NCI-H69 (cell line): Measurements from ENCODE around the gene HSD17B11.
A peak's percentile ranks its signal among the peaks of the same experiment; 100 is the strongest.
"Not testable (repeated sequence)": the region's sequence is repeated elsewhere in the genome, so short reads cannot be mapped to it uniquely, and the experiment has no call there.

ENCODE experiments used
- DNase-seq: peaks from one replicate; lab custom pipeline; 2025; lab: John Stamatoyannopoulos, UW

Gene HSD17B11

GRCh38 chr4:87390891-87391575, at the start of gene HSD17B11:
Gene HSD17B11 (minus strand): TSS chr4:87391188. CDS start chr4:87391070, 118 bp downstream.
- peak; percentile 94 for DNase-seq

DNA sequence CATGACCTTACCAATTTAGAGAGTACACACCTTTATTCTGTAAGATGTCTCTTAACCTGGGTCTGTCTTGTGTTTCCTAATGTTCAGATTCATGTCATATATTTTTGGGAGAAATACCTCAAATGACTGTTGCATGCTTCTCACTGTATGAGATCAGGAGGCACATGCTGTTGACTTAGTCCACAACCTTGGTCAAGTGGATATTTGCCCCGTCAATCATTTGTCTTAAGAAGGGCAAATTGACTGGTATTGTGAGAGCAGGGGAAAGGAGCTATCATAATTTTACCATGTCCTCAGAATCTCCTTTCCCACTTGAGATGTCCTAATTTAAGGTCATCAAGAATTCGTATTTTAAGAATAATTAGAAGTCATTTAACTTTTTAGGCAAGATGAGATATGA, 42.4 kb upstream of the HSD17B11 start:
- no peak for DNase-seq

DNA sequence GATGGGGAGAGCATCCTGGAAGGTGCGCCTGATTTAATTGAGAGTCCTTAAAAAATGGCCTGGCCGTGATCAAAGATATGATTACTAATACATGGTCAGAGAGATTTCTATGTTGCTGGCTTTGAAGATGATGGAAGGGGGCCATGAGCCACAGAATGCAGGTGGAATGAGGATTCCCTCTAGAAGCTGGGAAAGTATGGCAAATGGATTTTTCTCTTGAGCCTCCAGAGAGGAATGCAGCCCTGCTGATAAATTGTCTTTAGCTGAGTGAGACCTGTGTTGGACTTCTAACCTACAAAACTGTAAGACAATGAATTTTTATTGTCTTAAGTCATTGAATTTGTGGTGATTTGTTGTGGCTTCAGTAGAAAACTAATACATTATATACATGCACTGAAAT, 39.0 kb upstream of the HSD17B11 start:
- no peak for DNase-seq

- DNase-seq, result no peak
Measured at GRCh38 chr4:87428979-87429378, 38.0 kb upstream of the HSD17B11 start.

- no peak for DNase-seq
Measured at GRCh38 chr4:87427518-87427868, 36.5 kb upstream of the HSD17B11 start.

DNA sequence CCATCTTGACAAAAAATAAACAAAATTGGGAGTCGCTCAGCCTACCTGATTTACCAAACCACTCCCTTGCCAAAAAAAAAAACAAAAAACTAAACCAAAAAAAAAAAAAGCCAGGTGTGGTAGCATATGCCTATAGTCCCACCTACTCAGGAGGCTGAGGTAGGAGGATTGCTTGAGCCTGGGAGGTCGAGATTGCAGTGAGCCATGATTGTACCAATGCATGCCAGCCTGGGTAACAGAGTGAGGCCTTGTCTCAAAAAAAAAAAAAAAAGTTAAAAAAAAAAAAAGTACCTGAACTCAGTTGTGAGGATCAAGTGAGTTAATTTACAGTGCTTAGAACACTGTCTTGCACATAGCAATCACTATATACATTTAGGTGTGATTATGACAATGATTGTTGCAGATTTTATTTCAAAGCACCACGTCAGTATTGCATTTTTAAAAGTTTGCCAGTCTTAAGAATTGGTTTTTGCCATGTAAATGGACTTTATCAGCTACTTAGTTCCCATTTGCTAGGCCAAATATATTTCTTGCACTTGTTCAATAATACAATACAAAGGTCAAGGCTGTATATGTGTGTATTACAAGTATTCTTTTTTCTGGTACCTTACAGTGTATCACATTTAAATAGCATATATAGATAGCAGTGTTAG, 36.0 kb upstream of the HSD17B11 start:
- no peak for DNase-seq

GRCh38 chr4:87425711-87426110, 34.7 kb upstream of the HSD17B11 start:
- no peak for DNase-seq

DNA sequence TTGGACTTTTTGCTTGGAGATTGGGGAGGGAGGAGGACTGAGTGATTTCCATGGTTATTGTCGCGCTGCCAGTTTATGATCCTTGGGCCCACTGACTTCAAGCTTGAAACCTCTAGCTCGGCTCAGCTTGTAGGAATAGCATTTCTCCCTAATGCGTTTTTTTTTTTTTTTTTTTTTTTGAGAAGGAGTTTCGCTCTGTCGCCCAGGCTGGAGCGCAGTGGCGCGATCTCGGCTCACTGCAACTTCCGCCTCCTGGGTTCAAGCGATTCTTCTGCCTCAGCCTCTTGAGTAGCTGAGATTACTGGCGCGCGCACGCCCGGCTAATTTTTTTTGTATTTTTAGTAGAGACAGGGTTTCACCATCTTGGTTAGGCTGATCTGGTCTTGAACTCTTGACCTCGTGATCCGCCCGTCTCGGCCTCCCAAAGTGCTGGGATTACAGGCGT, 33.1 kb upstream of the HSD17B11 start:
- DNase-seq, result peak; percentile 48

DNA sequence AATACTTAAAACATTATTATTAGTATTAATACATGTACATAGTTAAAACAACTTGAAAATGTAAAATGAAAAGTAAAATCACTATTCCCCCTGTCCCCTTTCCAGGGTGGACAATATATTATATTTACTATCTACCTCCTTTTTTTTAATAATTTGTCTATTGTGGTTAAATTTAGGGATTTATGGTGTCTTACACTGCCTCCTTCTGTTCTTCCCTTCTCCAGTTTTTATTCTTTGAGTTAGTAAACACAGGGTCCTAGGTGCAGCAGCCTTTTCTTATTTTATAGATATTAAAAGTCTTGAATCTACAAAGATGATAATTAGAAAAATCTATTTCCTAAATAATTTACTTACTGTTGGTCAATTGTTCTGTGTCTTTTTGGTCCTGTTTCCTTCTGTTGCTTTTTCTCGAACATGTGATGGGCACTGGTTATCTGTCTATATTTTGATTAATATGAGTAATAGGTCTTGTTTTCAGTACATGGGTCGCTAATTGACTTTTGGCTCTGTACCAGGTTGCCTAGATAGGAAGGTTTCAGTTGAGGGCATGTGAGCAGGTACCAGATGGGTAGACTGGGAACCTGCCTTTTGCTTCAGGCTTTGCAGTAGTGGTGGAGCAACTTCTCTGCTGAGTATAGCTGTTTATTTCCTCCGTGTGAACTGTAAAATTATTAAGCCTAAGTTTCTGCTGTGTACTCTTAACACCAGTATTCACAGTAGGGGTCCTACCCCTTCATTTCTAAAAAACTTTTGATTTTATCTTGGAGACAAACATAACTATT, 32.5 kb upstream of the HSD17B11 start:
- peak; percentile 87 for DNase-seq

DNA sequence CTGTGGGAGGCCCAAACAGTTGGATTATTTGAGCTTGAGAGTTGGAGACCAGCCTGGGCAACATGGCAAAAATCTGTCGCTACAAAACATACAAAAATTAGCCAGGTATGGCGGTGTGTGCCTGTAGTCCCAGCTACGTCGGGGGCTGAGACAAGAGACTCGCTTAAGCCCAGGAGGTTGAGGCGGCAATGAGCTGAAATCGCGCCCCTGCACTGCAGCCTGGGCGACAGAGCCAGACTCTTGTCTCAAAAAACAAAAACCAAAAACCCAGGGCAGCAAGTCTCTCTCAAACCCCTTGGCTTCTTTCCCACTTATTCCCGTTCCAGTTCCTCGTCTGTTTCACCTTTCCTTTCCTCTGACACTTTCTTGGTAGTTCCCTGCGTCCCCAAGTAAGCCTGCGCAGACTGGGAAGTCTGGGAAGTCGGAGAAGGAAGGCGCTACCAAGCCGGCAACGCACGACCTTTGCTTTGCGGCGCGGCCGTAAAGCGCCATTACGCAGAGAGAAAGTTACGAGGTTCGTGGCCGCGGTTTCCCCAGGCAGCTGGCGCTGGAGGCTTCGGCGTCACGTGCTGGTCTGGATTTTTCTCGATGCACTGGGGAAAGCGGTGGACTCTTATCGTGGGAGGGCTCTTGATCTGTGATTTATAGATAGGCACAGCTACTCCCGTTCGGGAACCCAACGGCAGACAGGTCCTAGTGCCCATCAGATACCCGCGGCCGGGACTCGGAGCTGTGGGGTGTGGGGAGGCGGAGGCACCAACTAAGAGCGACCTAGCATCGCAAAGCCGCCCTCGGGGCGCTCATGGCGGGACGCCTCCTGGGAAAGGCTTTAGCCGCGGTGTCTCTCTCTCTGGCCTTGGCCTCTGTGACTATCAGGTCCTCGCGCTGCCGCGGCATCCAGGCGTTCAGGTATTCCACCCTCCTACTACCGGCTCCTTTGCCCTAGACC, 31.4 kb upstream of the HSD17B11 start, which contains the start of gene NUDT9:
Gene NUDT9 (plus strand): TSS at position 470 of the 949 bp plus-strand sequence. CDS start 333 bp downstream, at position 803.
- peak; percentile 95 for DNase-seq

- DNase-seq, result peak; percentile 30
Measured at GRCh38 chr4:87420276-87420830, 29.4 kb upstream of the HSD17B11 start.

- peak; percentile 98 for DNase-seq
Measured at GRCh38 chr4:87419578-87420249, 28.7 kb upstream of the HSD17B11 start.

GRCh38 chr4:87418410-87418809, 27.4 kb upstream of the HSD17B11 start:
- DNase-seq, result not testable (repeated sequence)

DNA sequence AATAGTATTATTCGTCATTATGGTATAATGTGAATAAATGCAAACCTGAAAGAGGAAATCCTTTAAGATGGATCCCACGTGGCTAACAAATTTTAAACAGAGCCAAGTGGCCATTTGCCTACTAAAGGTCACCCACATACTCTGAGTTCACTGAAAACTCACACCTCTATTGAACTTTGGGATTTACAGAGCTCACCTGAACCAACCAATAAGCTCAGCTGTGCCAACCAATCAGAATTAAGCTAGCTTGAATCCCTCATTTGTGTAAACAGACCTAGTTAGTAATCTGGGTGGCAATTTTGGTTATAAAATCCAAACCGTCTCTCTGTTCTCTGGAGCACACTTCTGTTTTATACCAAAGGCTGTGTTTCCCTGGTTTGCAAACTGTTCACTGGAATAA, 26.0 kb upstream of the HSD17B11 start:
- no peak for DNase-seq

DNA sequence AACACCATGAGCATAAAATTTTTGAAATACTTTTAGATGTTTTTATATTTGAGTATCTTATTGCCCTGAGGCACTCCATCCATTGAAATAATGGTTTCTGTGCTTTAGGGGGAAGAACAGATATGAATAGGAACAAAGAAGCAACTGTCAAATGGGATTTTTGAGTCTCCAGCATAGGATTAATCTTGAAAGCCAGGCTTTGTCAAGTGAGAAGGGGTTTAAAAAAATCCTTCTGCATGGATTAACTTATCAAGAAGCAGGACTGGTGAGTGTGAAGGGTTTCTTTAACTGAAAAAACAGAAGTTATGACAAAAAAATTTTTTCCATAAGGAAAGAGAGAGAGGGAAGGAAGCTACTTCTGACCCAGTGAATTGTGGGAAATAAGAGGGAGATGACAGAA, 23.8 kb upstream of the HSD17B11 start:
- DNase-seq, result no peak

- DNase-seq, result no peak
Measured at GRCh38 chr4:87410679-87411078, 19.7 kb upstream of the HSD17B11 start.

GRCh38 chr4:87410157-87410556, 19.2 kb upstream of the HSD17B11 start:
- DNase-seq, result no peak

DNA sequence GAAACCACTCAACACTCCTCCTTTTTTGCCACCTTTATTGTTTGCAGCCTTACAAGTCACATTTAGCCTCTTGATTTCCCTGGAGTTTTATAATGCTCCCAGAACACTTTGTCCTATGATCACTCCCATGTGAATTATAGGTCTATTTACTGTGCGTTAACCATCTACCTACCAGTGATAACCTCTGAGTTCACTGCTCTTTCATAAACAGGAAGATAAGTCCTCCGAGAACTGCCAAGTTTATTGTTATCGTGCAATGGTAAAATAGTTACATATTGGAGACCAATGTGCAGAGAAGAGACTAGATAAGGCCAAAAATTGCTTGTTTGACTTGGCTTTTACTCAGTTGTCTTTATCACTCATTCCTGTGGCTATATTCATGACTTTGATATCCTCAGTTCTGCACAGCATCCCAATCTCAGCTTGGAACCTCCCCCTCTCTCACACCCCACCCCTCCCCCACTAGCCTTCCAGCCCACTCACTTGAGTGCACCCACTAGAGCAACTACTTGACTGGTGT, 18.5 kb upstream of the HSD17B11 start:
- no peak for DNase-seq

DNA sequence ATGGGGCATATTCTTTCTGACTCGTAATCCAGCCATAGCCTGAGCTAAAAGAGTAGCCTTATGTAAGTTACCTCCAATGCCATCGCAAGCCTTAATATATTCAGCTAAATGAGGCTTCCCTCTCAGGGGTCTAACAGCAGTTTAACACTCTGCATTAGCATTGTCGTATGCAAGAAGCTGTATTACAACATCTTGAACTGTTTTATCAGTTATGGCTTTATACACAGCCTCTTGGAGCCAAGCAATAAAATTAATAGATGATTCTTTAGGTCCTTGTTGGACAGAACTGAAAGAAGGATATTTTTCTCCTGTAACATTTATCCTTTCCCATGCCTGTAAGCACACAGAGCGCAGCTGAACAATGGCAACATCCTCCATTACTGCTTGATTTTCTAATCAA, 15.9 kb upstream of the HSD17B11 start:
- DNase-seq, result not testable (repeated sequence)

DNA sequence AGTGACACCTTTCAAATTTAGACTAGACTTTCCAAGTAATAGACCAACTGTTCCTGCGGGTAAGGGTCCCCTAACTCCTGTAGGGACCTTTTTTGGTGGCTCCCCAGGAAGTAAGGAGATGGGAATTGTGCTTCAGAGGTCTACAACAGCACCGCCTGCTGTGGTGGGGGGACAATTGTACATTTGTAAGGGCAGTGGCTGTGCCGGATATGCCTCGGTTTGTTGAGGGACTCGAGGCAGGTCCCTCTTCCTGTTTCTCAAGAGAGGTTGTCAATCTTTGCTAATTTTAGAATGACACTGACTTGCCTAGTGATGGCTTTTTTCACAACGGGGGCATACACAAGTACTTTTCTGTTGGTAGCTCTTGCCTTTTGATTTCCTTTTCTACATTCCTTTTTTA, 15.5 kb upstream of the HSD17B11 start:
- DNase-seq, result no peak
